Measurements from ENCODE around the gene ASS1. TPM values are rescaled to one million over a fixed set of nuclear protein-coding genes. Genes with fewer than 3 reads are reported as not detected.

ASS1 gene
- total RNA-seq, 6 experiments from 2014 or later: 437 to 1,278 (median 1,014) TPM

- 67% methylated on average over 1 of the region's 2 CpGs for WGBS (ENCODE audit: insufficient coverage, low coverage, low lambda C conversion rate, missing lambda C conversion rate)
- ATAC-seq (no peak), DNase-seq (no peak)
- no peak for TF ChIP-seq POLR2A (IDR thresholded peaks at IDR 0.05)
- TF ChIP-seq CTCF (IDR thresholded peaks at IDR 0.05): no peak
- intact Hi-C loops (cut with DNase I): no loop called here
- Histone ChIP-seq H3K27me3 (no peaks in the 10 kb centered on the region), H3K4me3 (no peak overlapping the region), H3K9me3 (no peaks in the 10 kb centered on the region), H3K36me3 (no peaks in the 10 kb centered on the region), H3K4me1 (peaks cover 0 to 4% (median 0%) of the 10 kb centered on the region in 4 donors), H3K27ac (no peak overlapping the region)
These were observed 96.8 kb downstream of the ASS1 start for GRCh38 chr9:130541533-130541932.

- WGBS (ENCODE audit: insufficient coverage, low coverage, low lambda C conversion rate, missing lambda C conversion rate): 76% methylated on average over 3 of the region's 5 CpGs
- no peaks in the 10 kb centered on the region for H3K36me3 ChIP-seq
These were observed 97.3 kb downstream of the ASS1 start for GRCh38 chr9:130542038-130542437.

GRCh38 chr9:130542457-130543228, 97.9 kb downstream of the ASS1 start:
- no peak overlapping the region for H3K27ac ChIP-seq
- DNase-seq (no peak), ATAC-seq (no peak)
- 66% methylated on average over 5 of the region's 7 CpGs for WGBS (ENCODE audit: insufficient coverage, low coverage, low lambda C conversion rate, missing lambda C conversion rate)
- no peaks in the 10 kb centered on the region for H3K27me3 ChIP-seq
- H3K9me3 ChIP-seq: no peaks in the 10 kb centered on the region
- peaks cover 0 to 5% (median 0%) of the 10 kb centered on the region in 4 donors for H3K4me1 ChIP-seq
- no peaks in the 10 kb centered on the region for H3K36me3 ChIP-seq
- intact Hi-C loops (cut with DNase I): no loop called here
- TF ChIP-seq POLR2A (IDR thresholded peaks at IDR 0.05) (no peak), CTCF (IDR thresholded peaks at IDR 0.05) (no peak)
- no peak overlapping the region for H3K4me3 ChIP-seq

More at GRCh38 chr9:130542038-130542437, 97.3 kb downstream of the ASS1 start:
- Histone ChIP-seq H3K9me3 (no peaks in the 10 kb centered on the region), H3K27me3 (no peaks in the 10 kb centered on the region), H3K27ac (no peak overlapping the region), H3K4me1 (peaks cover 0 to 4% (median 0%) of the 10 kb centered on the region in 4 donors), H3K4me3 (no peak overlapping the region)
- DNase-seq: no peak
- intact Hi-C loops (cut with DNase I): no loop called here
- TF ChIP-seq POLR2A (IDR thresholded peaks at IDR 0.05): no peak
- no peak for TF ChIP-seq CTCF (IDR thresholded peaks at IDR 0.05)
- no peak for ATAC-seq

GRCh38 chr9:130543368-130543767, 98.6 kb downstream of the ASS1 start:
- DNase-seq (no peak), ATAC-seq (no peak)
- H3K27me3 ChIP-seq: no peaks in the 10 kb centered on the region
- H3K27ac ChIP-seq: no peak overlapping the region
- no peak overlapping the region for H3K4me3 ChIP-seq
- 87% methylated on average over 6 of the region's 8 CpGs for WGBS (ENCODE audit: insufficient coverage, low coverage, low lambda C conversion rate, missing lambda C conversion rate)
- no peaks in the 10 kb centered on the region for H3K9me3 ChIP-seq
- H3K36me3 ChIP-seq: no peaks in the 10 kb centered on the region
- intact Hi-C loops (cut with DNase I): no loop called here
- TF ChIP-seq CTCF (IDR thresholded peaks at IDR 0.05) (no peak), POLR2A (IDR thresholded peaks at IDR 0.05) (no peak)
- peaks cover 0 to 12% (median 0%) of the 10 kb centered on the region in 4 donors for H3K4me1 ChIP-seq
